H1 (cell line): ENCODE results near the gene ARHGEF1. TPM values are rescaled to one million over a fixed set of nuclear protein-coding genes. Genes with fewer than 3 reads are reported as not detected.
A peak's percentile ranks its signal among the peaks of the same experiment; 100 is the strongest.

Experiments
- BACH1 ChIP-seq: IDR thresholded peaks from 2 replicates; pipeline ENCODE4 v1.6.1; 2012; ENCODE audit warnings: low read length, improper control_type of control experiment
- CHD2 ChIP-seq: IDR thresholded peaks from 2 replicates; pipeline ENCODE4 v1.6.1; 2012; ENCODE audit warnings: low read length, improper control_type of control experiment
- EGR1 ChIP-seq: IDR thresholded peaks from 2 replicates; pipeline ENCODE4 v1.6.1; 2011; ENCODE audit warnings: low read depth, low read length, borderline replicate concordance
- NANOG ChIP-seq: IDR thresholded peaks from 2 replicates; pipeline ENCODE4 v1.6.1; 2011; ENCODE audit warnings: low read length, low read depth, mild to moderate bottlenecking, inconsistent platforms; ENCODE audit not compliant: insufficient read depth, poor library complexity, severe bottlenecking
- RXRA ChIP-seq: IDR thresholded peaks from 2 replicates; pipeline ENCODE4 v1.6.1; 2011; ENCODE audit warnings: low read depth, mild to moderate bottlenecking, low read length, moderate library complexity; ENCODE audit not compliant: insufficient read depth
- TEAD4 ChIP-seq: IDR thresholded peaks from 2 replicates; pipeline ENCODE4 v1.6.1; 2012; ENCODE audit warnings: low read depth, low read length, inconsistent platforms, mixed read lengths
- polyA plus RNA-seq, 7 experiments: library from polyadenylated mRNA; depleted of rRNA in 3 of 7; stranded (reverse) in 5 of 7; unstranded in 2 of 7; fragments of >200 nt in 5 of 7; fragments of 200-250 nt in 2 of 7; gene quantifications; 1 replicate in 5 of 7; 2 replicates in 1 of 7; 4 replicates in 1 of 7; pipeline versions ENCODE4 v1.2.1 to v1.2.3, GENCODE V29; 2011 to 2013; ENCODE audit warnings: missing spikeins in 2 of 7, mixed read lengths in 2 of 7
- total RNA-seq: library from RNA; stranded (reverse); fragmentation: NEBNext Ultra II Directional; extraction: Animal tissue kit (Norgen Biotek cat#: 25700); gene quantifications from 2 replicates; pipeline ENCODE4 v1.2.1, GENCODE V29; 2021
- TF ChIP-seq, protein P1 (sequence below): IDR thresholded peaks from 2 replicates; pipeline ENCODE4 v1.6.1; 2012; ENCODE audit warnings: low read length, inconsistent platforms
- TF ChIP-seq, protein P2 (sequence below): fragments of 300-600 bp; sonication (generic); IDR thresholded peaks from 2 replicates; pipeline ENCODE4 v1.7.1; 2012; ENCODE audit warnings: low read length, moderate library complexity, mild to moderate bottlenecking, inconsistent platforms; ENCODE audit not compliant: insufficient replicate concordance

Gene ARHGEF1
- total and polyA plus RNA-seq, 2 of the 8 experiments (the other 6 are each of a cell fraction or from before 2014, with no cell fraction given): 23.0 to 49.0 TPM

DNA sequence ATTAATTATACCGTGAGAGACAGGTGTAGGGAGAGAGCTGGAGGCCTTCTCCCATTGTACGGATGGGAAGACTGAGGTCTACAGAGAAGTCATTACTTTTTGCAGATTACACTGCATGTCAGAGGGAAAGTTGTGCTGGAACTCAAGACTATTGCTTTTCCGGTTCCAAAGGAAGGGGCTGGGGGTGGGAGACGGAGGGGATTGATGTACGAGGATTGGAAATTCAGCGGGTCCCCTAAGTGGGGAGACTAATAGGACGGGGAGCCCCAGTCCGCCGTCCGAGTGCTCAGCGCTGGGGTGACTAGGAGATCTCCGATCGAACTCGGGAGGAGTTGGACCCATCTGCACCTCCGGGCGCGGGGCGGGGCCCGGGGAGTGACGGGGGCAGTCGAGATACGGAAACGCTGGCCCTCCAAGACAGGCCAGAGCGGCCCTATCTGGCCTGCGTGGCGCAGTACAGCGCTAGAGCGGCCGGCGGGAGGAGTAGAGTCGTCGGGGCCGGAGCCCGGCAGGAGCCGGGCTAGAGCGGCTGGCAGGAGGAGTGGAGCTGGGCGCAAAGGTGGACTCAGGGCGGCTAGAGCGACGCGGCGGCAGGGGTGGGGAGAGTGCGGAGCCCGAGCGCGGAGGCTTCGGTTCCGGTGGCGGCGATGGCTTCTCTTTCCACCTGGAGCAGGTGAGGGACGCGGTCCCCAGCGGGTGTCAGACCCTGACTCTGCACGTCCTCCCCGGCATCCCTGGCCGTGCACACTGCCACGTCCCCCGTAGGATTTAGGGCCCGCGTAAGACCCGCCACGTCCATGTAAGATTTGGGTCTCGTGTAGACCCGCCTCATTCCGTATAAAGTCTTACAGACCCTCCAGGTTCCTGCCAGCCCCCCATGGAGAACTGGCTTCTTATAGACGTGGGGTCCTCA, 1.1 kb downstream of the ARHGEF1 start (continued):
- TF ChIP-seq RXRA (0 out of 2 replicates have a peak, but pooled peaks have one; percentile 72), EGR1 (peak; percentile 99), NANOG (no peak), CHD2 (no peak), TEAD4 (no peak), BACH1 (no peak)
- TF ChIP-seq, protein P1, sequence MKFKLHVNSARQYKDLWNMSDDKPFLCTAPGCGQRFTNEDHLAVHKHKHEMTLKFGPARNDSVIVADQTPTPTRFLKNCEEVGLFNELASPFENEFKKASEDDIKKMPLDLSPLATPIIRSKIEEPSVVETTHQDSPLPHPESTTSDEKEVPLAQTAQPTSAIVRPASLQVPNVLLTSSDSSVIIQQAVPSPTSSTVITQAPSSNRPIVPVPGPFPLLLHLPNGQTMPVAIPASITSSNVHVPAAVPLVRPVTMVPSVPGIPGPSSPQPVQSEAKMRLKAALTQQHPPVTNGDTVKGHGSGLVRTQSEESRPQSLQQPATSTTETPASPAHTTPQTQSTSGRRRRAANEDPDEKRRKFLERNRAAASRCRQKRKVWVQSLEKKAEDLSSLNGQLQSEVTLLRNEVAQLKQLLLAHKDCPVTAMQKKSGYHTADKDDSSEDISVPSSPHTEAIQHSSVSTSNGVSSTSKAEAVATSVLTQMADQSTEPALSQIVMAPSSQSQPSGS: no peak
- TF ChIP-seq, protein P2, sequence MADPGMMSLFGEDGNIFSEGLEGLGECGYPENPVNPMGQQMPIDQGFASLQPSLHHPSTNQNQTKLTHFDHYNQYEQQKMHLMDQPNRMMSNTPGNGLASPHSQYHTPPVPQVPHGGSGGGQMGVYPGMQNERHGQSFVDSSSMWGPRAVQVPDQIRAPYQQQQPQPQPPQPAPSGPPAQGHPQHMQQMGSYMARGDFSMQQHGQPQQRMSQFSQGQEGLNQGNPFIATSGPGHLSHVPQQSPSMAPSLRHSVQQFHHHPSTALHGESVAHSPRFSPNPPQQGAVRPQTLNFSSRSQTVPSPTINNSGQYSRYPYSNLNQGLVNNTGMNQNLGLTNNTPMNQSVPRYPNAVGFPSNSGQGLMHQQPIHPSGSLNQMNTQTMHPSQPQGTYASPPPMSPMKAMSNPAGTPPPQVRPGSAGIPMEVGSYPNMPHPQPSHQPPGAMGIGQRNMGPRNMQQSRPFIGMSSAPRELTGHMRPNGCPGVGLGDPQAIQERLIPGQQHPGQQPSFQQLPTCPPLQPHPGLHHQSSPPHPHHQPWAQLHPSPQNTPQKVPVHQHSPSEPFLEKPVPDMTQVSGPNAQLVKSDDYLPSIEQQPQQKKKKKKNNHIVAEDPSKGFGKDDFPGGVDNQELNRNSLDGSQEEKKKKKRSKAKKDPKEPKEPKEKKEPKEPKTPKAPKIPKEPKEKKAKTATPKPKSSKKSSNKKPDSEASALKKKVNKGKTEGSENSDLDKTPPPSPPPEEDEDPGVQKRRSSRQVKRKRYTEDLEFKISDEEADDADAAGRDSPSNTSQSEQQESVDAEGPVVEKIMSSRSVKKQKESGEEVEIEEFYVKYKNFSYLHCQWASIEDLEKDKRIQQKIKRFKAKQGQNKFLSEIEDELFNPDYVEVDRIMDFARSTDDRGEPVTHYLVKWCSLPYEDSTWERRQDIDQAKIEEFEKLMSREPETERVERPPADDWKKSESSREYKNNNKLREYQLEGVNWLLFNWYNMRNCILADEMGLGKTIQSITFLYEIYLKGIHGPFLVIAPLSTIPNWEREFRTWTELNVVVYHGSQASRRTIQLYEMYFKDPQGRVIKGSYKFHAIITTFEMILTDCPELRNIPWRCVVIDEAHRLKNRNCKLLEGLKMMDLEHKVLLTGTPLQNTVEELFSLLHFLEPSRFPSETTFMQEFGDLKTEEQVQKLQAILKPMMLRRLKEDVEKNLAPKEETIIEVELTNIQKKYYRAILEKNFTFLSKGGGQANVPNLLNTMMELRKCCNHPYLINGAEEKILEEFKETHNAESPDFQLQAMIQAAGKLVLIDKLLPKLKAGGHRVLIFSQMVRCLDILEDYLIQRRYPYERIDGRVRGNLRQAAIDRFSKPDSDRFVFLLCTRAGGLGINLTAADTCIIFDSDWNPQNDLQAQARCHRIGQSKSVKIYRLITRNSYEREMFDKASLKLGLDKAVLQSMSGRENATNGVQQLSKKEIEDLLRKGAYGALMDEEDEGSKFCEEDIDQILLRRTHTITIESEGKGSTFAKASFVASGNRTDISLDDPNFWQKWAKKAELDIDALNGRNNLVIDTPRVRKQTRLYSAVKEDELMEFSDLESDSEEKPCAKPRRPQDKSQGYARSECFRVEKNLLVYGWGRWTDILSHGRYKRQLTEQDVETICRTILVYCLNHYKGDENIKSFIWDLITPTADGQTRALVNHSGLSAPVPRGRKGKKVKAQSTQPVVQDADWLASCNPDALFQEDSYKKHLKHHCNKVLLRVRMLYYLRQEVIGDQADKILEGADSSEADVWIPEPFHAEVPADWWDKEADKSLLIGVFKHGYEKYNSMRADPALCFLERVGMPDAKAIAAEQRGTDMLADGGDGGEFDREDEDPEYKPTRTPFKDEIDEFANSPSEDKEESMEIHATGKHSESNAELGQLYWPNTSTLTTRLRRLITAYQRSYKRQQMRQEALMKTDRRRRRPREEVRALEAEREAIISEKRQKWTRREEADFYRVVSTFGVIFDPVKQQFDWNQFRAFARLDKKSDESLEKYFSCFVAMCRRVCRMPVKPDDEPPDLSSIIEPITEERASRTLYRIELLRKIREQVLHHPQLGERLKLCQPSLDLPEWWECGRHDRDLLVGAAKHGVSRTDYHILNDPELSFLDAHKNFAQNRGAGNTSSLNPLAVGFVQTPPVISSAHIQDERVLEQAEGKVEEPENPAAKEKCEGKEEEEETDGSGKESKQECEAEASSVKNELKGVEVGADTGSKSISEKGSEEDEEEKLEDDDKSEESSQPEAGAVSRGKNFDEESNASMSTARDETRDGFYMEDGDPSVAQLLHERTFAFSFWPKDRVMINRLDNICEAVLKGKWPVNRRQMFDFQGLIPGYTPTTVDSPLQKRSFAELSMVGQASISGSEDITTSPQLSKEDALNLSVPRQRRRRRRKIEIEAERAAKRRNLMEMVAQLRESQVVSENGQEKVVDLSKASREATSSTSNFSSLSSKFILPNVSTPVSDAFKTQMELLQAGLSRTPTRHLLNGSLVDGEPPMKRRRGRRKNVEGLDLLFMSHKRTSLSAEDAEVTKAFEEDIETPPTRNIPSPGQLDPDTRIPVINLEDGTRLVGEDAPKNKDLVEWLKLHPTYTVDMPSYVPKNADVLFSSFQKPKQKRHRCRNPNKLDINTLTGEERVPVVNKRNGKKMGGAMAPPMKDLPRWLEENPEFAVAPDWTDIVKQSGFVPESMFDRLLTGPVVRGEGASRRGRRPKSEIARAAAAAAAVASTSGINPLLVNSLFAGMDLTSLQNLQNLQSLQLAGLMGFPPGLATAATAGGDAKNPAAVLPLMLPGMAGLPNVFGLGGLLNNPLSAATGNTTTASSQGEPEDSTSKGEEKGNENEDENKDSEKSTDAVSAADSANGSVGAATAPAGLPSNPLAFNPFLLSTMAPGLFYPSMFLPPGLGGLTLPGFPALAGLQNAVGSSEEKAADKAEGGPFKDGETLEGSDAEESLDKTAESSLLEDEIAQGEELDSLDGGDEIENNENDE: no peak
